Measurements from ENCODE around the gene SLC25A2.

Gene SLC25A2

DNA sequence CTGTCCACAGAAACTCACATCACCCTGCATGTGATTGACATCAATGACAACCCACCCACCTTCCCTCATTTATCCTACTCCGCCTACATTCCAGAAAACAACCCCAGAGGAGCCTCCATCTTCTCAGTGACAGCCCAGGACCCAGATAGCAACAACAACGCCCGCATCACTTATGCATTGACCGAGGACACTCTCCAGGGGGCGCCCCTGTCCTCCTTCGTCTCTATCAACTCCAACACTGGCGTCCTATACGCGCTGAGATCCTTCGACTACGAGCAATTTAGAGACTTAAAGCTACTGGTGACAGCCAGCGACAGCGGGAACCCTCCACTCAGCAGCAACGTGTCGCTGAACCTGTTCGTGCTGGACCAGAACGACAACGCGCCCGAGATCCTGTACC lies 41.5 kb upstream of the SLC25A2 start:
- H3K9me3 ChIP-seq (ENCODE audit: insufficient read depth, low read depth, low read length): no peaks in the 10 kb centered on the region
- no peaks in the 10 kb centered on the region for H3K36me3 ChIP-seq (ENCODE audit: insufficient read depth, low read length)
- H3K27me3 ChIP-seq (ENCODE audit: insufficient read depth, low read length, poor library complexity, severe bottlenecking): no peaks in the 10 kb centered on the region
- TF ChIP-seq CTCF (conservative IDR thresholded peaks at IDR 0.05; ENCODE audit: low read length) (0 out of 2 replicates have a peak, but pooled peaks have one; percentile 15), EZH2phosphoT487 (IDR thresholded peaks at IDR 0.05; ENCODE audit: borderline replicate concordance) (no peak)
- H4K20me1 ChIP-seq (ENCODE audit: insufficient read depth, low read length, poor library complexity, severe bottlenecking): no peaks in the 10 kb centered on the region
- H3F3A ChIP-seq (ENCODE audit: low read depth): no peaks in the 10 kb centered on the region
- no peaks in the 10 kb centered on the region for H3K9me2 ChIP-seq (replicated peaks; ENCODE audit: low read depth, low read length)
- no peak overlapping the region for H3K9ac ChIP-seq (ENCODE audit: low read depth, low read length, poor library complexity, severe bottlenecking)
- H2AFZ ChIP-seq (ENCODE audit: low read length): no peak overlapping the region
- no peak overlapping the region for H3K4me2 ChIP-seq (ENCODE audit: low read depth, low read length, poor library complexity, severe bottlenecking)
- H3K79me2 ChIP-seq (ENCODE audit: insufficient read depth, low read length): no peaks in the 10 kb centered on the region
- no peak overlapping the region for H3K4me3 ChIP-seq (ENCODE audit: low read length, poor library complexity, severe bottlenecking)
- H3K4me1 ChIP-seq (ENCODE audit: insufficient read depth, low read length, poor library complexity, severe bottlenecking): no peaks in the 10 kb centered on the region

GRCh38 chr5:141343953-141344463 lies 40.2 kb upstream of the SLC25A2 start:
- Histone ChIP-seq H3K27me3 (ENCODE audit: insufficient read depth, low read length, poor library complexity, severe bottlenecking) (no peaks in the 10 kb centered on the region), H4K20me1 (ENCODE audit: insufficient read depth, low read length, poor library complexity, severe bottlenecking) (no peaks in the 10 kb centered on the region), H3K4me2 (ENCODE audit: low read depth, low read length, poor library complexity, severe bottlenecking) (no peak overlapping the region), H3K79me2 (ENCODE audit: insufficient read depth, low read length) (no peaks in the 10 kb centered on the region), H3K4me3 (ENCODE audit: low read length, poor library complexity, severe bottlenecking) (no peak overlapping the region), H3F3A (ENCODE audit: low read depth) (no peaks in the 10 kb centered on the region), H3K9ac (ENCODE audit: low read depth, low read length, poor library complexity, severe bottlenecking) (no peak overlapping the region), H3K36me3 (ENCODE audit: insufficient read depth, low read length) (no peaks in the 10 kb centered on the region), H2AFZ (ENCODE audit: low read length) (no peak overlapping the region), H3K9me3 (ENCODE audit: insufficient read depth, low read depth, low read length) (no peaks in the 10 kb centered on the region), H3K4me1 (ENCODE audit: insufficient read depth, low read length, poor library complexity, severe bottlenecking) (no peaks in the 10 kb centered on the region), H3K9me2 (replicated peaks; ENCODE audit: low read depth, low read length) (no peaks in the 10 kb centered on the region)
- TF ChIP-seq CTCF (conservative IDR thresholded peaks at IDR 0.05; ENCODE audit: low read length): no peak
- no peak for TF ChIP-seq EZH2phosphoT487 (IDR thresholded peaks at IDR 0.05; ENCODE audit: borderline replicate concordance)

DNA sequence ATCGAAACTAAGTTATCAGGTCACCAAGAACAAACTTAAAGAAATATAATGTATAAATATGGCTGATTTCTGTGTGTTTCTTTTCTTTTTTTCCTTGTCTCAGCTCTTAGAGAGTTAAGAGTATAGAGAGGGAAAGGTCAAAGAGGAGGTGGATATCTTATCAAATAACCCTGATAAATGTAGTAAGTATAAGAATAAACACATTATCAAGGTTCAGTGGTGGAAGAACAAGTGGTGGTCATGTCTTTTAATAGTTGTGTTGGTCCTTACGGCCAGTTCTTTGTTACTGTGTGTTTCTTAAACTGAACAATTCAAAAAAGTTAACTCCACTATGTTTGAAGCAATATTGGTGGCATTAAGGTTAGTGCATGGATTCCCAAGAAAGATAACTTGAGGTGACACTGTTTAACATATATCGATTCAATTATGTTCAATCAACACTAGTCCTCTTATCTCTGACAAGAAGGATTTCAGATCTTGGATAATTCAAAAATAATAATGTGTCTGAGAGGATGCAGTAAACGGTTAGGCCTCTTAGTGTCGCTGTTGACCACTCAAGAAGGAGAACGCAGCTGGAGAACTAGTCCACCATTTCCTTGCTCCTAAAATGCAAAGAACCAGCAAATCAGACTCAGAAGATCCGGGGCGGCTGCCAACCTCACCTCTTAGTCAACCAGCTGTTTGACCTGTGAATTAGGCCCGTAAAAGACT lies 39.5 kb upstream of the SLC25A2 start, which contains the start of gene PCDHGA3:
Gene PCDHGA3 (plus strand): TSS at position 588 of the 711 bp plus-strand sequence. CDS start 205 bp downstream, outside the sequence.
- Histone ChIP-seq H3K4me2 (ENCODE audit: low read depth, low read length, poor library complexity, severe bottlenecking) (no peak within 1 kb of the TSS), H3K9me2 (replicated peaks; ENCODE audit: low read depth, low read length) (no peaks in the 10 kb centered on the region), H3K4me3 (ENCODE audit: low read length, poor library complexity, severe bottlenecking) (no peak within 1 kb of the TSS), H3K27me3 (ENCODE audit: insufficient read depth, low read length, poor library complexity, severe bottlenecking) (no peaks in the 10 kb centered on the region), H3K4me1 (ENCODE audit: insufficient read depth, low read length, poor library complexity, severe bottlenecking) (no peaks in the 10 kb centered on the region), H3K36me3 (ENCODE audit: insufficient read depth, low read length) (no peaks in the 10 kb centered on the region), H4K20me1 (ENCODE audit: insufficient read depth, low read length, poor library complexity, severe bottlenecking) (no peaks in the 10 kb centered on the region), H3F3A (ENCODE audit: low read depth) (no peaks in the 10 kb centered on the region), H3K9ac (ENCODE audit: low read depth, low read length, poor library complexity, severe bottlenecking) (no peak within 1 kb of the TSS), H2AFZ (ENCODE audit: low read length) (no peak within 1 kb of the TSS), H3K79me2 (ENCODE audit: insufficient read depth, low read length) (no peaks in the 10 kb centered on the region), H3K9me3 (ENCODE audit: insufficient read depth, low read depth, low read length) (no peaks in the 10 kb centered on the region)
- TF ChIP-seq CTCF (conservative IDR thresholded peaks at IDR 0.05; ENCODE audit: low read length) (peak; percentile 40; the same call in 1 of the 2 replicates), EZH2phosphoT487 (IDR thresholded peaks at IDR 0.05; ENCODE audit: borderline replicate concordance) (no peak)

All from Loucy (cell line).